GM12873 (cell line): ENCODE results near the gene ANP32D.

ENCODE experiments used
- CTCF ChIP-seq: IDR thresholded peaks from 2 replicates; pipeline ENCODE4 v1.5.1; 2012; ENCODE audit warnings: low read depth, mild to moderate bottlenecking, moderate library complexity, low read length, control low read depth; ENCODE audit not compliant: insufficient read depth; ENCODE audit errors: missing control alignments

The ANP32D gene

GRCh38 chr12:48472259-48472658 is at the start of gene ANP32D:
Gene ANP32D (plus strand): TSS chr12:48472559. CDS start chr12:48472665, 106 bp downstream.
- no peak for TF ChIP-seq CTCF

GRCh38 chr12:48423171-48423570 is 49.2 kb upstream of the ANP32D start:
- TF ChIP-seq CTCF, result no peak

- no peak for TF ChIP-seq CTCF
These were observed 47.7 kb upstream of the ANP32D start for GRCh38 chr12:48424644-48425043.

- no peak for TF ChIP-seq CTCF
These were observed 31.3 kb upstream of the ANP32D start for GRCh38 chr12:48441069-48441468.

- TF ChIP-seq CTCF, result peak; percentile 44
These were observed 30.0 kb upstream of the ANP32D start for GRCh38 chr12:48442179-48442847.

- TF ChIP-seq CTCF, result no peak
These were observed 26.8 kb upstream of the ANP32D start for GRCh38 chr12:48445538-48445937.

GRCh38 chr12:48446161-48446776 is 26.1 kb upstream of the ANP32D start:
- no peak for TF ChIP-seq CTCF
